CD14-positive monocyte (primary cell): ENCODE data around the gene RIMS1. TPM values are rescaled to one million over a fixed set of nuclear protein-coding genes. Genes with fewer than 3 reads are reported as not detected.

ENCODE experiments used
- DNase-seq, 3 donors: peaks; one replicate each; pipeline ENCODE4 v3.0.0-alpha.2; 2011 to 2022
- H2AFZ ChIP-seq: 2 replicates; pipeline ENCODE4 v1.6.0; 2012; ENCODE audit warnings: mild to moderate bottlenecking, low read depth, low read length, inconsistent platforms; ENCODE audit not compliant: insufficient read depth, poor library complexity, severe bottlenecking
- H3K27ac ChIP-seq, 2 donors: 1 replicate in 1 of 2; 2 replicates in 1 of 2; pipeline ENCODE4 v1.5.1; 2012 to 2013; ENCODE audit warnings: low read length in 2 of 2, control low read depth in 1 of 2, inconsistent platforms in 1 of 2, low read depth in 1 of 2, mild to moderate bottlenecking in 1 of 2
- H3K27me3 ChIP-seq, 2 donors: one replicate each; pipeline versions ENCODE4 v1.6.0 to v1.6.1; 2011 to 2013; ENCODE audit warnings: low read length in 2 of 2; ENCODE audit not compliant: control insufficient read depth in 2 of 2, insufficient read depth in 2 of 2
- H3K36me3 ChIP-seq, 2 donors: replicated peaks in 1 of 2; 1 replicate in 1 of 2; 2 replicates in 1 of 2; pipeline versions ENCODE4 v1.5.1 to v1.6.1; 2012 to 2013; ENCODE audit warnings: low read length in 2 of 2, control low read depth in 1 of 2, inconsistent platforms in 1 of 2, mild to moderate bottlenecking in 1 of 2; ENCODE audit not compliant: insufficient read depth in 2 of 2, control insufficient read depth in 1 of 2
- H3K4me1 ChIP-seq, 2 donors: 1 replicate in 1 of 2; 2 replicates in 1 of 2; pipeline versions ENCODE4 v1.5.1 to v1.6.1; 2012 to 2013; ENCODE audit warnings: low read length in 2 of 2, control low read depth in 1 of 2, inconsistent platforms in 1 of 2, mild to moderate bottlenecking in 1 of 2, moderate library complexity in 1 of 2; ENCODE audit not compliant: insufficient read depth in 2 of 2, control insufficient read depth in 1 of 2
- H3K4me2 ChIP-seq: replicated peaks from 2 replicates; pipeline ENCODE3; 2012; ENCODE audit warnings: low read length, moderate library complexity, mild to moderate bottlenecking; ENCODE audit not compliant: poor library complexity, severe bottlenecking; ENCODE audit errors: extremely low read depth
- H3K4me3 ChIP-seq, 3 experiments: fragments of 200-600 bp in 1 of 3; sonication (generic) in 1 of 3; replicated peaks in 1 of 3; 1 replicate in 2 of 3; 2 replicates in 1 of 3; pipeline ENCODE4 v1.5.1; 2011 to 2013; ENCODE audit warnings: low read length in 3 of 3, mild to moderate bottlenecking in 3 of 3, control low read depth in 2 of 3, low read depth in 2 of 3, inconsistent platforms in 1 of 3, moderate library complexity in 1 of 3
- H3K79me2 ChIP-seq: 2 replicates; pipeline ENCODE4 v1.6.0; 2012; ENCODE audit warnings: mild to moderate bottlenecking, control low read depth, inconsistent platforms, low read length, moderate library complexity; ENCODE audit not compliant: insufficient read depth
- H3K9ac ChIP-seq: 2 replicates; pipeline ENCODE4 v1.6.0; 2017; ENCODE audit warnings: low read length, mild to moderate bottlenecking; ENCODE audit not compliant: insufficient read depth, poor library complexity, severe bottlenecking
- H3K9me3 ChIP-seq, 2 donors: replicated peaks in 1 of 2; 1 replicate in 1 of 2; 2 replicates in 1 of 2; pipeline versions ENCODE4 v1.5.1 to v1.6.1; 2012 to 2013; ENCODE audit warnings: low read length in 2 of 2, control low read depth in 1 of 2; ENCODE audit not compliant: control insufficient read depth in 1 of 2, insufficient read depth in 1 of 2
- H4K20me1 ChIP-seq: 2 replicates; pipeline ENCODE4 v1.6.0; 2012; ENCODE audit warnings: mild to moderate bottlenecking, low read length, control low read depth, moderate library complexity; ENCODE audit not compliant: insufficient read depth
- H3K27ac Mint-ChIP-seq, 7 donors: one replicate each; pipeline ENCODE4 v1.8.0; 2020; ENCODE audit warnings: mild to moderate bottlenecking in 7 of 7, mixed read lengths in 7 of 7, moderate library complexity in 6 of 7, inconsistent platforms in 2 of 7
- H3K27me3 Mint-ChIP-seq, 3 donors: one replicate each; pipeline ENCODE4 v1.8.0; 2021 to 2022; ENCODE audit warnings: low read depth in 3 of 3, mild to moderate bottlenecking in 3 of 3, mixed read lengths in 3 of 3, moderate library complexity in 3 of 3, inconsistent platforms in 1 of 3
- H3K36me3 Mint-ChIP-seq, 2 donors: one replicate each; pipeline ENCODE4 v1.8.0; 2020; ENCODE audit warnings: mixed read lengths in 2 of 2, inconsistent platforms in 1 of 2, mild to moderate bottlenecking in 1 of 2
- H3K4me1 Mint-ChIP-seq: one replicate; pipeline ENCODE4 v1.8.0; 2020; ENCODE audit warnings: mild to moderate bottlenecking, mixed read lengths
- H3K4me3 Mint-ChIP-seq, 2 donors: one replicate each; pipeline ENCODE4 v1.8.0; 2020; ENCODE audit warnings: mild to moderate bottlenecking in 2 of 2, mixed read lengths in 2 of 2, moderate library complexity in 1 of 2
- H3K9me3 Mint-ChIP-seq, 7 donors: one replicate each; pipeline ENCODE4 v1.8.0; 2020 to 2022; ENCODE audit warnings: mixed read lengths in 7 of 7, mild to moderate bottlenecking in 6 of 7, moderate library complexity in 6 of 7, inconsistent platforms in 2 of 7
- intact Hi-C, 2 donors: fragments of 100-400 bp; cut with micrococcal nuclease; formaldehyde crosslinking; loops; one replicate each; pipeline versions ENCODE4 v1.15.0 to v1.15.1; 2023
- polyA plus RNA-seq, 3 donors: library from polyadenylated mRNA; depleted of rRNA in 1 of 3; unstranded in 2 of 3; stranded (reverse) in 1 of 3; fragments of 300-500 nt in 2 of 3; fragments of >200 nt in 1 of 3; fragmentation: Illumina TruSeq in 2 of 3; gene quantifications; 1 replicate in 2 of 3; 2 replicates in 1 of 3; pipeline ENCODE4 v1.2.3, GENCODE V29; 2012 to 2021
- TF ChIP-seq, protein P1 (sequence below): fragments of 200-600 bp; IDR thresholded peaks from one replicate; pipeline ENCODE4 v1.8.0; 2022; ENCODE audit warnings: antibody characterized with exemption, mild to moderate bottlenecking

Gene RIMS1
- polyA plus RNA-seq, 3 donors = not detected

DNA sequence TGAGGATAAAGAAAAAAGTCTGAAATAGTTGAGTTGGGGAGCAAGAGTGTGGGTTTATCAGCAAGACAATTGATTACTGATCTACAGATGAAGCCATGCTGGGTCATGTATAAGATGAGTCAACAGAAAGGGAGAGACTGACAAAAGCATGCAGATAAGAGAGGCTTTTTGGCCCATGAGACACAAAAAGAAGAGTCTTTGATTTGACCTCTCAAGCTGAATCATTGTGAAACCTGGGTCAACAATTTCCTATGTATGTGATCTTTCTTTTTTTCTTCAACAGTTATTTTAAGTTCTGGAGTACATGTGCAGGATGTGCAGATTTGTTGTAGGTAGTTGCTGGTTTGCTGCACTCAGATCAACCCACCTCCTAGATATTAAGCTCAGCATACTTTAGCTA, 15.9 kb downstream of the RIMS1 start:
- Histone ChIP-seq H2AFZ (no peak overlapping the region), H3K36me3 (no peaks in the 10 kb centered on the region), H3K27ac (no peak overlapping the region), H3K4me3 (no peak overlapping the region), H3K27me3 (no peaks in the 10 kb centered on the region), H3K4me1 (no peaks in the 10 kb centered on the region), H3K79me2 (no peaks in the 10 kb centered on the region), H3K9me3 (no peaks in the 10 kb centered on the region), H3K9ac (no peak overlapping the region), H3K4me2 (no peak overlapping the region), H4K20me1 (no peaks in the 10 kb centered on the region)
- intact Hi-C loops = no loop called here
- no peaks in the 10 kb centered on the region for H3K27me3 Mint-ChIP-seq
- no peaks in the 10 kb centered on the region for H3K36me3 Mint-ChIP-seq
- H3K27ac Mint-ChIP-seq = no peak overlapping the region
- no peak for DNase-seq
- no peaks in the 10 kb centered on the region for H3K9me3 Mint-ChIP-seq
- no peak overlapping the region for H3K4me3 Mint-ChIP-seq
- no peaks in the 10 kb centered on the region for H3K4me1 Mint-ChIP-seq
- TF ChIP-seq, protein P1, sequence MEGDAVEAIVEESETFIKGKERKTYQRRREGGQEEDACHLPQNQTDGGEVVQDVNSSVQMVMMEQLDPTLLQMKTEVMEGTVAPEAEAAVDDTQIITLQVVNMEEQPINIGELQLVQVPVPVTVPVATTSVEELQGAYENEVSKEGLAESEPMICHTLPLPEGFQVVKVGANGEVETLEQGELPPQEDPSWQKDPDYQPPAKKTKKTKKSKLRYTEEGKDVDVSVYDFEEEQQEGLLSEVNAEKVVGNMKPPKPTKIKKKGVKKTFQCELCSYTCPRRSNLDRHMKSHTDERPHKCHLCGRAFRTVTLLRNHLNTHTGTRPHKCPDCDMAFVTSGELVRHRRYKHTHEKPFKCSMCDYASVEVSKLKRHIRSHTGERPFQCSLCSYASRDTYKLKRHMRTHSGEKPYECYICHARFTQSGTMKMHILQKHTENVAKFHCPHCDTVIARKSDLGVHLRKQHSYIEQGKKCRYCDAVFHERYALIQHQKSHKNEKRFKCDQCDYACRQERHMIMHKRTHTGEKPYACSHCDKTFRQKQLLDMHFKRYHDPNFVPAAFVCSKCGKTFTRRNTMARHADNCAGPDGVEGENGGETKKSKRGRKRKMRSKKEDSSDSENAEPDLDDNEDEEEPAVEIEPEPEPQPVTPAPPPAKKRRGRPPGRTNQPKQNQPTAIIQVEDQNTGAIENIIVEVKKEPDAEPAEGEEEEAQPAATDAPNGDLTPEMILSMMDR = no peak

DNA sequence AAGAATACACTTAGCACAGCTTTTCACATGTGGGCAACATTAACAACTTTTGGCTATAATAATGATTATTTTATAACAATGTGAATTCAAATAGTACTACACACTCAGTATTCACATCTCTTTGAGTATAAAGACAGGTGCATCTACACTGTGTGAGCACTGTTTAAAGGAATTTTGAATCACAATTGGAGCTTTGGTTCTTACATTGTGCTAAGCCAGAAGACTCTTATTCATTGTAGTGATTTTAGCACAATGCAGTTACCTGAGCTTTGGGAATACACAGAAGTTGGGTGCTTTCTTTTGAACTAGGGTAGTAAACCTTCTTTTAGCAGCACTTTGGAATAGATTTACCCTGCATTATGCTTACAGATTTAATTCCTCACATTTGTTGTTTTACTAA, 20.5 kb downstream of the RIMS1 start:
- Histone ChIP-seq H3K27me3 (no peaks in the 10 kb centered on the region), H3K79me2 (no peaks in the 10 kb centered on the region), H3K4me2 (no peak overlapping the region), H3K4me1 (no peaks in the 10 kb centered on the region), H3K36me3 (no peaks in the 10 kb centered on the region), H3K9ac (no peak overlapping the region), H3K9me3 (no peaks in the 10 kb centered on the region), H2AFZ (no peak overlapping the region), H4K20me1 (no peaks in the 10 kb centered on the region), H3K27ac (no peak overlapping the region), H3K4me3 (no peak overlapping the region)
- no peak overlapping the region for H3K4me3 Mint-ChIP-seq
- no peaks in the 10 kb centered on the region for H3K4me1 Mint-ChIP-seq
- no peaks in the 10 kb centered on the region for H3K9me3 Mint-ChIP-seq
- no peak overlapping the region for H3K27ac Mint-ChIP-seq
- no peaks in the 10 kb centered on the region for H3K27me3 Mint-ChIP-seq
- no peak for DNase-seq
- no peaks in the 10 kb centered on the region for H3K36me3 Mint-ChIP-seq
- TF ChIP-seq, protein P1 = no peak
- intact Hi-C loops = no loop called here
